Measurements from ENCODE around the gene UBE2U.

The UBE2U gene

DNA sequence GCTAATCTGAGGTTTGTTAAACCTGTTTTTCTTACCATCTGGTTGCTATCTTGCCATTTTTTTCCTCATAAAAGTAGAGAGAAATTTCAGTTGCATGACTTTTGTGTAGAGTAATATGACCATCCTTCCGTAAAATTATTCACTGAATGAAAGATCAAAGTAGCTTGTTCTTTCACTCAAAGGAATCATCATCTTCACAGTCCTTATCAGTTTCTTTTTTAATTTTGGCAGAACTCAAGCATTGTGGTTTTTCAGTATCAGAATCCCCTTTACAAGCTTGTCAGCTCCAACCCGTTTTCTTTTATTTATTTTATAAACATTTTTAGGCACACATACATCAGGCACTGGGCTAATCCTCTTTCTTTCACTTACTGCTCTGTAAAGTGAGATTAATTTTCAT is 91.7 kb downstream of the UBE2U start:
- DNase-seq = no peak

- peak; percentile 48 for DNase-seq
Observed at GRCh38 chr1:64295561-64295960, 92.1 kb downstream of the UBE2U start.

GRCh38 chr1:64296459-64296858 is 93.0 kb downstream of the UBE2U start:
- no peak for DNase-seq

- no peak for DNase-seq
Observed at GRCh38 chr1:64302194-64302593, 98.8 kb downstream of the UBE2U start.

DNA sequence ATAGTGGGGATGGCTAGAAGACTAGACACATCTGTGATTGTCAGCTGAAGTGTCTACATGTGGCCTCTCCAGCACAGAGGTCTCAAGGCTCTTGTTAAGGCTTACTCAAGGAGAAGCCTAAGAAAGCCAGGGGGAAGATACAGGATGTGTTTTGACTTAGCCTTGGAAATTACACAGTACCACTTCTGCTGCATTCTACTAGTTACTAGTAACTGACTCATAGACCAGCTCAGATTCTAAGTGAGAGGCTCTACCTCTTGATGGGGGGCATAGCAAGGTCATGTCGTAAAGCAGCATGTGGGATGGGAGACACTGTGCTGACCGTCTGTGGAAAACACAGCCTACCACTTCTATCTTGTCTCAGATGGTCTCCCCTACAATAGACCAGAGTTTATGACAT is 99.5 kb downstream of the UBE2U start:
- peak; percentile 76 for DNase-seq

- DNase-seq = peak; percentile 49
Observed at GRCh38 chr1:64304823-64305222, 101.4 kb downstream of the UBE2U start.

- DNase-seq = peak; percentile 14
Observed at GRCh38 chr1:64308866-64309265, 105.4 kb downstream of the UBE2U start.

DNA sequence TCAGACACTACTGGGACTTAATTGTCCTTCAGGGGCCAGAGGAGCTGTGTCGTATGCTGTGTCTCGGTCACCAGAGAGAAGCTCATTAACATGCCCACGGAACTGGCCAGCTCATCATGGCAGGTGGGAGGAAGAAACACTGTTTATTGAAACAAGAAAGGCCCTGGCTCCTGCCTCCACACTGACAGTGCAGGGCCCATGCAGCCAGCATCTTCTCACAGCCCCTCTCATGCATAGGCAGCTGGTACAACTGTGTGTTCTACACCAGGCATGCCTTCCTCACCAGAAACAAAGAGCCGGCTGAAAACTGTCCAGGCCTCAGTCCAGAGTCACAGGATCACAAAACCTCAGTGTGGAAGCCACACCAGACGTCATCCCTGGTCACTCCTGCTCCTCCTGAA is 106.0 kb downstream of the UBE2U start:
- no peak for DNase-seq

DNA sequence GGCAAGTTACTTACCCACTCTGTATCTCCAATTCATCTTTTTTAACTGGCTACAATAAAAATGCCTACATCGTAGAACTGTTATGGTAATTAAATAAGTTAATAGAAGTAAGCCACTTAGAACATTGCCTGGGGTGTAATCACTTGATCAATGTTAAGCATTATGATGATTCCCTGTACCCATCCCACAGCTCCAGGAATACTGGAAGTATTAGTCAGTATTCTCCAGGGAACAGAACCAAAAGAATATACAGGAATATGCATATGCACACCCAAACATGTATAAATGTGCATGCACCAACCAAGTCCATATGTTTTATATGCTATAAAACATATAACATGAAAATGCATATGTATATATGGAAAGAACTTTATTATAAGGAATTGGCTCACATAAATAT is 107.3 kb downstream of the UBE2U start:
- no peak for DNase-seq

GRCh38 chr1:64312431-64312830 is 109.0 kb downstream of the UBE2U start:
- DNase-seq = no peak

- DNase-seq = no peak
Observed at GRCh38 chr1:64315402-64315801, 112.0 kb downstream of the UBE2U start.

All from fibroblast of skin of abdomen (primary cell).